HUDEP-2 (cell line): ENCODE measurements around the gene PIGBOS1.
"Not testable (repeated sequence)": the region's sequence is repeated elsewhere in the genome, so short reads cannot be mapped to it uniquely, and the experiment has no call there.

Experiments
- DNase-seq, 76 experiments: peaks; one replicate each; lab custom pipeline; 2025; ENCODE audit not compliant: unreplicated experiment in 76 of 76; lab: John Stamatoyannopoulos, UW

The PIGBOS1 gene

DNA sequence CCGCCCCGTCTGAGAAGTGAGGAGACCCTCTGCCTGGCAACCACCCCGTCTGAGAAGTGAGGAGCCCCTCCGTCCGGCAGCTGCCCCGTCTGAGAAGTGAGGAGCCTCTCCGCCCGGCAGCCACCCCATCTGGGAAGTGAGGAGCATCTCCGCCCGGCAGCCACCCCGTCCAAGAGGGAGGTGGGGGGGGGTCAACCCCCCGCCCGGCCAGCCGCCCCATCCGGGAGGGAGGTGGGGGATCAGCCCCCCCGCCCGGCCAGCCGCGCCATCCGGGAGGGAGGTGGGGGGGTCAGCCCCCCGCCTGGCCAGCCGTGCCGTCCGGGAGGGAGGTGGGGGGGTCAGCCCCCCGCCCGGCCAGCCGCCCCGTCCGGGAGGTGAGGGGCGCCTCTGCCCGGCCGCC, 16.1 kb downstream of the PIGBOS1 start:
- not testable (repeated sequence) for DNase-seq

- DNase-seq = peak in 5 of 76 experiments; percentile 5 to 11 (median 9)
These were observed 21.6 kb downstream of the PIGBOS1 start for GRCh38 chr15:55297315-55297714.

DNA sequence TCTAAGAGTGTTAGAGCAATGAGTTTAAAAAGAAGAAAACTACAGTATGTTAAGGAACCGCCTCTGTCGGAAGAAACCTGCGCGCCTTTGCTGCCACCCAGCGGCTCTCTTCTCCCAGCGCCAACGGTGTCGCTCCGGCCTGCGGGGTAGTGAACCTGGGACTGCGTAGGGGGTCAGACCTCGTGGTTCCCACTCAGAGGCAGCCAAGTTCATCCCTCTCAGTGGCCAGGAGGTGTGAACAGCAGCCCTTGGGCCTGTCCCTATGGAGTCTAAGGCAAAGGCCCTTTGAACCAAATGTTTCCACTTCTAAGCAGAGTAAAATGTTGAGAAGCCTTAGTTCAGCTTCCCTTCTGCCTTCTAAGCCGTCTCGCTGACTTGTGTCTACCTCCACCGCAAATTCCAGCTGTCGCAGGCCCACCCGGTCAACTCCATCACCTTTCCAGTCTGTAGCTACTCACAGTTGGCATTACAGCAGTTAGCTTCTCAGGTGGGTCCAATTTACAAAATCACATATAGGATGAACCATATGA, 28.3 kb downstream of the PIGBOS1 start:
- DNase-seq = peak in 71 of 76 experiments; percentile 10 to 84 (median 65)

GRCh38 chr15:55289746-55290527, 29.0 kb downstream of the PIGBOS1 start, which contains the start of gene RAB27A:
Gene RAB27A (minus strand): TSS chr15:55289813. CDS start chr15:55234934, 54,879 bp downstream.
- DNase-seq = peak in 53 of 76 experiments; percentile 7 to 60 (median 43)

DNA sequence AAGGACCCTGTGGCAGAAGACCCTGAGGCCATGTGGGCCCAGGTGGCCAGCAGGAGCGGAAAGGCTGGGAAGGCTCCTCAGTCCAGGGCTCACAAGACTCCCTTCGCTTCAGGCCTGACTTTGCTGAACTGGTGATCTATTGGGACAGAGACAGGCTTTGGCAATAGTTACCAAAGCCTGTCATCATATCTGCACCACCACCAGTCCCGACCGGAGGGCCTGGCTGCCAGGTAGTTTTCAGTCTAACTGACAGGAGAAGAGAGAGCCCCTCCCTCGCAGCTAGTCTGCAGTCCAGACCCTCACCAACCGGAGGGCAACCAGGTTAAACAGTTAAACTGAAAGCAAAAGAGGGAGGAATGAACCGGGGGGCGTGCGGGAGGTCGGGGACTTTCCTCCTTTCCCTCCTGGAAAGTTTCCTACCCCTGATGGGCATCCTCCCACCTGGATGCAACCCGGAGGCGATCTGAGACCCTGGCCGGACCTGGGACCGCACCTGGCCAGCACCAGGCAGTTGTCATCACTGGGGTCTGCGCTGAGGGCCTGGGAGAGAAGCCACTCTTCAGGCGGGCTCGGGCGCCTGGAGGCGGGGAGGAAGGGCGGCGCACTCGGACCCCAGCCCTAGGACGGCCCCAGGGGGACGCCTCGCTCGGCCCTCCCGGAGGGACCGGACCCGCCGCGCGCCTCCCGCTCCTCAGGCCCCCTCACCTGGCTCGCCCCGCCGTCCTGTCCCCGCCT, 29.7 kb downstream of the PIGBOS1 start:
- peak in 29 of 76 experiments; percentile 8 to 38 (median 18) for DNase-seq

- no peak for DNase-seq
These were observed 30.8 kb downstream of the PIGBOS1 start for GRCh38 chr15:55288006-55288717.

DNA sequence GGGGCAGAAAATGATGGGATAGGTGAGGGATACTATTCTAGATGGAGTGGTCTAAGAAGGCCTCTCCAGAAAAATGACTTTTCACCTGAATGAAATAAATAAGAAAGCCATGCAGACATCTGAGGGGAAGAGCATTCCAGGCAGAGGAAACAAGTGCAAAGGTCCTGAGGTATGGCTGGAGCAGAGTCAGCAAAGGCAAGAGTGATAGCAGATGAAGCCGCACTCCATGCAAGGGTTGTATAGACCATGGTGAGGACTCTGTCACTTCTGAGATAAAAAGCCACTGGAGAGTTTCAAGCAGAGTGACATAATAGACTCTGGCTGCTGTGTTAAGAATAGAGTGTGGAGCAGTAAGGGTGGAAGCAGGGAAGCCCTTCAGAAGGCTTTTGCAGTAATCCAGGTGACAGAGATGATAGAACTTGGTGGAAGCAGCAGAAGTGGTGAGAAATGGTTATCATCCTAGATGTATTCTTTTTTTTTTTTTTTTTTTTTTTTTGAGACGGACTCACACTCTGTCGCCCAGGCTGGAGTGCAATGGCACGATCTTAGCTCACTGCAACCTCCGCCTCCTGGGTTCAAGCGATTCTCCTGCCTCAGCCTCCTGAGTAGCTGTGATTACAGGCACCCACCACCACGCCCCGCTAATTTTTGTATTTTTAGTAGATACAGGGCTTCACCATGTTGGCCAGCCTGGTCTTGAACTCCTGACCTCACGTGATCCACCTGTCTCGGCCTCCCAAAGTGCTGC, 32.3 kb downstream of the PIGBOS1 start:
- DNase-seq = peak in 2 of 76 experiments; percentile 15 to 18

- DNase-seq = no peak
These were observed 34.5 kb downstream of the PIGBOS1 start for GRCh38 chr15:55284426-55284825.

DNA sequence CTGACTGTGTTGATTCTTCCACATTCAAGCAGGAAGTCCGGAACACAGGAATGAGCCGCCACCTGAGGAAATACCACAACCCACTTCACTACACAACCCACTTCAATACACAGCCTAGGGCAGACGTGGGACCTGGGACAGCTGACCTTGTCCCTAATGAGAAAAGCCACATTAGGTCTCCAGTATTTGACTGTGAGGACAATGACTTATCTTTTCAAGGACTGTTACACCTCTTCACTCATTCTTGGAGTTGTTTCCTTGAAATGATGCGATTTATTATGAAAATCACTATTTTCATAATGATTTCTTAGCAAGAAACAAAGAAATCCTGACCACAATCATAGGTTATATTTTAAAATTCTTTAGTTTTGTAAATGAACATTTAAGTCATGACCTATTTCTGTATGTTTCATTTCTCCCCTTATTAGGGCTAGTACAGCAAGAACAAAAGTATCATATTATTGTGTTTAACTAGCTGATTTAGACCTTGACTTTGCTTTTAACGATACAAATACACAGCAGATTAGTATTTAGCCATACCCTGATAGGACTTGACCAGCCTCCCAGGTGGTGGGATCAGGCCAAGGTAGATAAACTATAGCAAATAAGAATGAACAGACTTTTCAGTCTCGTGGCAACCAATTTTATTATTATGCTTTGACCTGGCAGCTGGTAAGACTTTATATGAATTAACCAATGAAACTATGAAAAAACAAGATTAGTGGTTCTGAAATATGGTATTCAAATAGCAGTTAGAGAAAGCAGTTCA, 35.4 kb downstream of the PIGBOS1 start:
- DNase-seq = no peak

- peak in 20 of 76 experiments; percentile 5 to 50 (median 19) for DNase-seq
These were observed 36.6 kb downstream of the PIGBOS1 start for GRCh38 chr15:55282284-55282833.

- DNase-seq = no peak
These were observed 37.2 kb downstream of the PIGBOS1 start for GRCh38 chr15:55281517-55282228.

- not testable (repeated sequence) for DNase-seq
These were observed 38.3 kb downstream of the PIGBOS1 start for GRCh38 chr15:55280589-55280988.

- DNase-seq = peak in 52 of 76 experiments; percentile 8 to 77 (median 44)
These were observed 39.1 kb downstream of the PIGBOS1 start for GRCh38 chr15:55279746-55280351.

- DNase-seq = no peak
These were observed 39.7 kb downstream of the PIGBOS1 start for GRCh38 chr15:55279100-55279745.

DNA sequence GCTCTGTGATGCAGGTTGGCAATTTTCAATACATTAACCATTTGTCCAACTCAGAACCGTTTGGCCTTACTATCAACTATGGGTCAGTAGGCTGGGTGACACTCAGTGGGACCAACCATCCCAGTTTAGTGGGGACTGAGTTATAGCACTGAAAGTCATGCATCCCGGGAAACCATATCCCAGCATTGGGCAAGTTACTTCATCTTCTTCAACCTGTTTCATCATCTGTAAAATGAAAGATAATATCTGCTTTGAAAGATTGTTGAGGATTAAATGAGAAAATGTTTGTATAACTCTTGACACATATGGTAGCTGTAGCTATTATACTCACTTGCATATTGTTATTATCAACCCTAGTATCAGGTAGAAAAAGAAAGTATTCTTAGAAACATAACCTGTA, 41.2 kb downstream of the PIGBOS1 start:
- DNase-seq = no peak

DNA sequence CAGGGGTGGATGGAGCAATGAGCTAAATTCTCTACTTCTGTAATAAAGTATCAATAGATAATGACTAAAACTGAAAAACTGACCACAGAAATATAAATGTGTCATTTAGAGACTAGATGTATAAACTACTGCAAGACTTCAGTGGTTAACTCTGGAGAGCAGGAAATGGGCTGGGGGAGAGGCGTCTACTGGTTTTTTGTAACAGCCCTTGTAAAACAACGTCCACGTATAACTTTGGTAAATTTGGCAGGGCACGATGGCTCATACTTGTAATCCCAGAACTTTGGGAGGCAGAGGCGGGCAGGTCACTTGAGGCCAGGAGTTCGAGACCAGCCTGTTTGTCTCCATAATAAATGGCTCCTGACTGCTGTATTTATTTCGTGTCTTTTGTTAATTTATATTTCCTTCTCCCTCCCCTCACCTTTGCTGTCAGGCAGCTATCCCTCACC, 41.8 kb downstream of the PIGBOS1 start:
- no peak for DNase-seq

DNA sequence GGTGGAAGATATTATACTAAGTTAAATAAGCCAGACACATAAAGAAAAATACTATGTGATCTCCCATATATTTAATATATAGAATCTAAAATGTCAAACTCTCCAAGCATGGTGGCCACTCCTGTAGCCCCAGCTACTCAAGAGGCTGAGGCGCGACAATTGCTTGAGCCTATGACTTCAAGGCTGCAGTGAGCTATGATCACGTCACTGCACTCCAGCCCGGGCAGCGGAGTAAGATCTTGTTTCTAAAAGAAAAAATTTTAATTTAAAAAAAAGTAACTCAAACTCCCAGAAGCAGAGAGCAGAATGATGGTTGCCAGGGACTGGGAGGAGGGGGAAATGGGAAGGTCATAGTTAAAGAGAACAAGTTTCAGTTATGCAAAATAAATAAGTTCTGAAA, 42.6 kb downstream of the PIGBOS1 start:
- DNase-seq = no peak
